ENCODE data around the gene CAMK4.
"Not testable (repeated sequence)": the region's sequence is repeated elsewhere in the genome, so short reads cannot be mapped to it uniquely, and the experiment has no call there.

CAMK4 gene

GRCh38 chr5:111257610-111258009 lies 33.4 kb downstream of the CAMK4 start:
- not testable (repeated sequence) for DNase-seq (ENCODE audit: low read depth)

- DNase-seq (ENCODE audit: low read depth), result no peak
These were observed 35.5 kb downstream of the CAMK4 start for GRCh38 chr5:111259636-111260035.

- no peak for DNase-seq (ENCODE audit: low read depth)
These were observed 37.4 kb downstream of the CAMK4 start for GRCh38 chr5:111261610-111262009.

GRCh38 chr5:111262153-111262552 lies 38.0 kb downstream of the CAMK4 start:
- DNase-seq (ENCODE audit: low read depth), result no peak

GRCh38 chr5:111262815-111263214 lies 38.6 kb downstream of the CAMK4 start:
- no peak for DNase-seq (ENCODE audit: low read depth)

GRCh38 chr5:111266491-111266890 lies 42.3 kb downstream of the CAMK4 start:
- no peak for DNase-seq (ENCODE audit: low read depth)

GRCh38 chr5:111268300-111268699 lies 44.1 kb downstream of the CAMK4 start:
- no peak for DNase-seq (ENCODE audit: low read depth)

GRCh38 chr5:111271885-111272284 lies 47.7 kb downstream of the CAMK4 start:
- no peak for DNase-seq (ENCODE audit: low read depth)

GRCh38 chr5:111277061-111277460 lies 52.9 kb downstream of the CAMK4 start:
- no peak for DNase-seq (ENCODE audit: low read depth)

GRCh38 chr5:111278858-111279504 lies 54.8 kb downstream of the CAMK4 start:
- peak; percentile 85 for DNase-seq (ENCODE audit: low read depth)

- DNase-seq (ENCODE audit: low read depth), result no peak
These were observed 56.2 kb downstream of the CAMK4 start for GRCh38 chr5:111280282-111280951.

GRCh38 chr5:111282798-111283197 lies 58.6 kb downstream of the CAMK4 start:
- no peak for DNase-seq (ENCODE audit: low read depth)

GRCh38 chr5:111284825-111285224 lies 60.6 kb downstream of the CAMK4 start:
- DNase-seq (ENCODE audit: low read depth), result no peak

- no peak for DNase-seq (ENCODE audit: low read depth)
These were observed 70.4 kb downstream of the CAMK4 start for GRCh38 chr5:111294551-111294950.

- no peak for DNase-seq (ENCODE audit: low read depth)
These were observed 71.5 kb downstream of the CAMK4 start for GRCh38 chr5:111295649-111296048.

- no peak for DNase-seq (ENCODE audit: low read depth)
These were observed 72.4 kb downstream of the CAMK4 start for GRCh38 chr5:111296570-111296969.

GRCh38 chr5:111299067-111299481 lies 74.9 kb downstream of the CAMK4 start:
- no peak for DNase-seq (ENCODE audit: low read depth)

- no peak for DNase-seq (ENCODE audit: low read depth)
These were observed 75.7 kb downstream of the CAMK4 start for GRCh38 chr5:111299831-111300432.

- no peak for DNase-seq (ENCODE audit: low read depth)
These were observed 77.1 kb downstream of the CAMK4 start for GRCh38 chr5:111301264-111301663.

GRCh38 chr5:111302043-111302442 lies 77.9 kb downstream of the CAMK4 start:
- not testable (repeated sequence) for DNase-seq (ENCODE audit: low read depth)

GRCh38 chr5:111308951-111309350 lies 84.8 kb downstream of the CAMK4 start:
- DNase-seq (ENCODE audit: low read depth), result no peak

- DNase-seq (ENCODE audit: low read depth), result no peak
These were observed 85.2 kb downstream of the CAMK4 start for GRCh38 chr5:111309384-111309783.

Measured in stimulated activated CD8-positive, alpha-beta memory T cell treated with anti-CD3 and anti-CD28 coated beads, Interleukin-7, amount 100 ng/mL, for 24 hours (primary cell).